Activated T-helper 17 cell treated with anti-CD3 and anti-CD28 coated beads, Interleukin-2, amount 50 U/mL, for 72 hours (primary cell): ENCODE data around the gene ZNF43. TPM values are rescaled to one million over a fixed set of nuclear protein-coding genes. Genes with fewer than 3 reads are reported as not detected.
"Not testable (repeated sequence)": the region's sequence is repeated elsewhere in the genome, so short reads cannot be mapped to it uniquely, and the experiment has no call there.

Source experiments
- ATAC-seq: fragments of 150-1000 bp; cut with Tn5 transposase; replicated peaks from 2 replicates; pipeline ENCODE4 v1.10.0; 2021; ENCODE audit warnings: mild to moderate bottlenecking, moderate library complexity
- H3K27ac Mint-ChIP-seq: one replicate; pipeline ENCODE4 v1.8.0; 2022; ENCODE audit warnings: mixed read lengths
- H3K27me3 Mint-ChIP-seq: one replicate; pipeline ENCODE4 v1.8.0; 2022; ENCODE audit warnings: mixed read lengths
- H3K36me3 Mint-ChIP-seq: one replicate; pipeline ENCODE4 v1.8.0; 2022; ENCODE audit warnings: low read depth, mild to moderate bottlenecking, mixed read lengths
- H3K4me1 Mint-ChIP-seq: one replicate; pipeline ENCODE4 v1.8.0; 2022; ENCODE audit warnings: mixed read lengths
- H3K4me3 Mint-ChIP-seq: one replicate; pipeline ENCODE4 v1.8.0; 2022; ENCODE audit warnings: mild to moderate bottlenecking, mixed read lengths
- H3K9me3 Mint-ChIP-seq: one replicate; pipeline ENCODE4 v1.8.0; 2022; ENCODE audit warnings: mixed read lengths
- total RNA-seq, 2 donors: library from RNA; stranded (reverse); gene quantifications; one replicate each; pipeline ENCODE4 v1.2.3, GENCODE V29; 2022

ZNF43 gene
- total RNA-seq, 2 donors from 2014 or later = 29.0 to 42.5 TPM

DNA sequence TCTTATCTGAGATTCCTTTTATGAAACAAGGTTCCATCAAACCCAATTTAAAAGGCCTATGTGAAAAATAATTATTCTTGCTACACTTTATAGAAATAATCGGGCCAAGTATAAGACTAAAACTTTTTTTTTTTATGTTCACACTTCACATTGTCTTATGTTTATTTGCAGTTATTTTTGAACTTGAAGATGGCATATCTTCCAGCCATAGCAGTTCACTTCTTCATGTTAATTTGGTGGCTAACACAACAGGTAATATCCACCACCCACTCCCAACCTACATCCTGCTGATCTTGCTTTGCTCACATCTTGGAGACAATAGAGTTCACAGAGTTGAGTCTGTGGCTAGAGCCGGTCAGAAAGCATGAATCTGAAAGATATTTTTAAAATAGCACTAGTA is 74.4 kb downstream of the ZNF43 start:
- Mint-ChIP-seq H3K36me3 (peaks cover 97% of the 10 kb centered on the region), H3K4me1 (peaks cover 13% of the 10 kb centered on the region)
- H3K27ac Mint-ChIP-seq, H3K27me3 Mint-ChIP-seq, H3K4me3 Mint-ChIP-seq, ATAC-seq, H3K9me3 Mint-ChIP-seq: not testable (repeated sequence)

- peaks cover 3% of the 10 kb centered on the region for H3K9me3 Mint-ChIP-seq
- no peak overlapping the region for H3K27ac Mint-ChIP-seq
- peaks cover 100% of the 10 kb centered on the region for H3K36me3 Mint-ChIP-seq
- no peaks in the 10 kb centered on the region for H3K27me3 Mint-ChIP-seq
- H3K4me1 Mint-ChIP-seq = peaks cover 13% of the 10 kb centered on the region
- H3K4me3 Mint-ChIP-seq = no peak overlapping the region
- no peak for ATAC-seq
Observed at GRCh38 chr19:21758296-21758695, 77.7 kb downstream of the ZNF43 start.

- Mint-ChIP-seq H3K36me3 (peaks cover 100% of the 10 kb centered on the region), H3K4me1 (peaks cover 13% of the 10 kb centered on the region)
Observed at GRCh38 chr19:21755555-21755954, 80.4 kb downstream of the ZNF43 start.

More at GRCh38 chr19:21755555-21755954, 80.4 kb downstream of the ZNF43 start:
- not testable (repeated sequence) for H3K27me3 Mint-ChIP-seq, H3K27ac Mint-ChIP-seq, H3K9me3 Mint-ChIP-seq, H3K4me3 Mint-ChIP-seq, ATAC-seq

Other genes starting within 250 kb of the ZNF43 start
- gene ZNF100, start 68.6 kb downstream of the ZNF43 start, total RNA-seq = 10 to 100 TPM; 19.1 to 22.9 TPM
- 10 to 100 TPM in 1 of 2 donors, 1 to 10 TPM in 1; 3.3 to 13.8 TPM for gene ZNF208, start 174.8 kb upstream of the ZNF43 start, total RNA-seq
- 10 to 100 TPM in 1 of 2 donors, 1 to 10 TPM in 1; 9.3 to 16.2 TPM for gene ZNF257, start 216.3 kb upstream of the ZNF43 start, total RNA-seq